NOMO-1 treated with DMSO at 0.1 percent for 48 hours (cell line): Measurements from ENCODE around the gene FAM135A.
A peak's percentile ranks its signal among the peaks of the same experiment; 100 is the strongest.
"Not testable (repeated sequence)": the region's sequence is repeated elsewhere in the genome, so short reads cannot be mapped to it uniquely, and the experiment has no call there.

Experiments
- DNase-seq: peaks from one replicate; lab custom pipeline; 2025; ENCODE audit not compliant: unreplicated experiment; lab: John Stamatoyannopoulos, UW

FAM135A gene

DNA sequence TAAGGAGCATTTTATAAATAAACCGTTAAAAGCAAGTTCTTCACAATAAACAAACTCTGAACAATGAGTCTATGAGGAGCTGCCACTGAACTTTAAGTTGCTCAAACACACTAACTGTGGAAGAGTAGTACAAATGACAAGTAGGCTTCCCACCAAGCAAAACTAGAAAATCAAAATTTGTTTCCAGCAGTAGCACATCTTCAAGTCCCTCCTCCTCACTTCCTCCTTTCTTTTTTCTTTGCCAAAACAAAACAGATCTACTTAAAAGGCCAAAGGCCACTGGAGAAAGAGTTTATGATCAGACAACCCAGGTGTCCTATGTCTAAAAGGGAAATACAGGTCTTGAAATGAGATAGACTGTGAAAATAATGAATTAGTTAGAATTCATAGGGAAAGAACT lies 17.1 kb upstream of the FAM135A start:
- no peak for DNase-seq

DNA sequence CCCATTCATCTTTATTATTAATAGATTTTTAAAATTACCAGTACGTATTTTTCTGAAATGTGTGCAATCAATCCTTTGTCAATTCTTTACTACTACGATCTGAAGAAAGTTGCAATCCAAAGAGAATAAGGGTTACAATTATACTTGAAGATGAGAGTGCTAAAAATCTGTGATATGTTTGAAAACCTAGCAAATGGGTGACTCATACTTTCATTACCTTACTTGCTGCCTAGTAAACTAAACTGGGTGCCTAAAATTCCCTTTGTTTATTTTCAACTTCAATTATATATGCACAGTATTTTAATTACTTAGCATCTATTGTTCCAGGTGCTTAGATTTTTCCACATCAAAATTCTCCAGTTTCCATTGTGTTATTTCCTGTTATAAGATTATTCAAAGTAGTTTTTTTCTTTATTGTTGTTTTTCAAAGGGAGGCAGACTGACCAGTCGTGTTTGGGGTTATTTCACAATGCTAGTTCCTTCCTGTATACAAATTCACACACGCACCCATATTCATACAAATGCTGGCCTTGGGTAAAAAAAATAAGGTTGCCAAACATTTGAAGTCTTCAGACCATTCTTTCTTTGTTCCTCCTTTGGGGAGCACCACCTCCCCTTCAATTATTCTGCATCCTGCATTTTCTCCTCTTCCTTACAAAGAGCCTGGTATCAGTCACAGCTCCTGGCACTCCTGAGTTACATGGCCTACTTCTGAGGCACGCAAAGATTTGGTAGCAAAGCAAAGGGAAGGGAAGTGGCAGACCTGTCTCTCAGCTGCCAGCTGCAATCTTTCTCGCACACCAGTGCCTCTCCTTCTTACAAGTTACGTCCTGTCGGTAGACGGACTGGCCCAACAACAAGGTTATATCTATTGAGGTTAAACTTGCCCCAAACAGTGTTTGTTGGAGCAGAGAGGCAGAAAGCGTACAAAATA lies 16.2 kb upstream of the FAM135A start:
- peak; percentile 33 for DNase-seq

DNA sequence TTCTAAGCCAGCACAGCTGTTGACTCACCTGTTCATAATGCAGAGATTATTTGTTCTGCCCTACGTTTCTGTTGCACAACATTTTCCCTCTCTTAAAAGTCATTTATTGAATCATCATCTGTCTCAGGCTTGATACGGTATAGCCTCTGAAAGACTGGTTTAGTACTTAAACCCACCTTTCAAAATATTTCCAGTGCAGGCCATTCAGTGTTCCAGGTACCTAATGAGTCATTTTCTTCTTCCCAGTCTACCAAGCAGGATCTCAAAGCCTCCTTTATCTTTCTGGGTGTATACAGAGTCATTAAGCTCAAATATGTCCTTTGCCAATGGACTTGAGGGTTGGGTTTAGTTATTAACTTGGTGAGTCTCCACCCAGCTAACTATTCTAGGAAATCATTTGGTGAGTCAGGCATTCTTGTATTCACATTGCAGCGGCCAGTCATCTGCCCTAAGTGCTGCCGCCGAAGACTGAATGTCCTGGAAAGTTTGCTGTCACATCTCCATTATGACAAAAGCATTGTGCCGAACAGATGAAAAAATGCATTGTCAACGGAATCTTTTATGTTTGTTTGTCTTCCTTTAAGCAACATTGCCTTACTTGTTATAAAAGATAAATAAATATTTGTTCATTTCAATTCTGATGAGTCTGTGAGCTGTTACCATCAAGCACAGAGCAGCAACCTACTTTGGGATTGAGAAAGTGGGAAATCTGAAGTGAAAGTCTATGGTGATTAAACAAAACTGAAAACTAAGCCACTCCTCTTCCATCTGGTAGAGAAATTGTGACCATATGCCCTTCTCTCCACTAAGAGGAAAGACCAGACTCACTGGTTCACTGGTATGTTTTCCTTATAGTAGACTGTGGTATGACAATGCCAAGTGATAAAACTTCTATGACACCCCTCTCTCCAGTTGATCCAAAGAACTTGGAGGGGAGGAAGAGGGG lies 14.3 kb upstream of the FAM135A start:
- no peak for DNase-seq

DNA sequence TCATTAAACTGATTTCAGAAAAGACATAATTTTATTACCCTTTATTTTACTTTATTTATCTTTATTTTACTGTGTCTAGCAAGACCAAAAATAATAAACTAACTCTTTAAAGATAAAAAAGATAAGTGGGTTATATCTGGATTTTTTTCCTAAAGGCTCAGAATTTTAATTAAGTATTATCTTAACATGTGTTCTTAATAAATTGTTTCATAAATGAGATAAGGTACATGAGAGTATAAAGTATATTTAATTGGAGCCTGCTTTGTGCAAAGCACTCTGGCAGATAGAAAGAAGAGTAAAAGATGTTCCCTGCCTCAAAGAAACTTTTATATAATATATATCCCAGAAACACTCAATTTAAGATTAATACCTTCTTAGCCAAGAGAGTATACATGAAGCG lies 8.7 kb upstream of the FAM135A start:
- DNase-seq: no peak

DNA sequence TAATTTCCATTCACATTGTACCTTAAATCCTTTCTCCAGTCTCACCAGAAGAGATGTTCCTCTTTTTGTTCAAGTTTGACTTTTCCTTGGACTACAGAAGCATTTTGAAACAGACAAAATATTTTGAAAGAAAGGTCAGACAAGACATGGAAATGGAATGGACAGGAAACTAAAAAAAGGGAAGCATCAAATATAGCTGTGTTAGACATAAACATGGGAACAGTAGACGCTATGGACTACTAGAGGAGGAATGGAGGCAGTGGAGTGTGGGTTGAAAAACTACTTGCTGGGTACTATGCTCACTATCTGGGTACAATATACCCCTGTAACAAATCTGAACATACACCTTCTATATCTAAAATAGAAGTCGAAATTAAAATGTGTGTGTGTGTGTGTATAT lies 4.1 kb upstream of the FAM135A start:
- no peak for DNase-seq

DNA sequence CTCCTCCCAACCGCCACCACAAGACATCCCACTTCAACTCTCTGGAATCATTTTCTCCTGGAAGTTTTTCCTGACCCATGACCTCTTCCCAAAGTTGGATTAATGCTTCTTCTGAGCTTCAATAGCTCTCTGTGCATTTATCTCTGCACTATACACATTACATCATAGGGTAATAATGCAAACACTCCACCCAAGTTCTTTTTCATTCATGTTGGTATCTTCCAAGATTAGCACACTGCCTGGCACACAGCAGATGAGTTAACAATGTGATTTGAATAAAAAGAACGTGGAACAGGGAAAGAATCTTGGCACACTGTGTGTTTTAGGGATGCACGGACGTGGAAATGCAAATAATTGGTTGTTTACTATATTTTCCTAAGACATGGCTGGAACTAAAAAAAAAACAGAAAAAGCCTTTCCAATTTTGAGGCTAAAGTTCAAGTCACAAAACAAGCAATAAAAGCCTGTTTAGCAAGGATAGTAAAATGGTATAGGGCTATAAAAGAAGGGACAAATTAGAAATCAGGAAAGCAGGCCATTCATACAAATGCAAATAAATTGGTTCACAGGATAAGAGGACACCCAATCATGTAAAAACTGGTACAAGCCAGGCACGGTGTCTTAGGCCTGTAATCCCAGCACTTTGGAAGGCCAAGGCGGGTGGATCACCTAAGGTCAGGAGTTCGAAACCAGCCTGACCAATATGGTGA lies 1.6 kb upstream of the FAM135A start:
- no peak for DNase-seq

DNA sequence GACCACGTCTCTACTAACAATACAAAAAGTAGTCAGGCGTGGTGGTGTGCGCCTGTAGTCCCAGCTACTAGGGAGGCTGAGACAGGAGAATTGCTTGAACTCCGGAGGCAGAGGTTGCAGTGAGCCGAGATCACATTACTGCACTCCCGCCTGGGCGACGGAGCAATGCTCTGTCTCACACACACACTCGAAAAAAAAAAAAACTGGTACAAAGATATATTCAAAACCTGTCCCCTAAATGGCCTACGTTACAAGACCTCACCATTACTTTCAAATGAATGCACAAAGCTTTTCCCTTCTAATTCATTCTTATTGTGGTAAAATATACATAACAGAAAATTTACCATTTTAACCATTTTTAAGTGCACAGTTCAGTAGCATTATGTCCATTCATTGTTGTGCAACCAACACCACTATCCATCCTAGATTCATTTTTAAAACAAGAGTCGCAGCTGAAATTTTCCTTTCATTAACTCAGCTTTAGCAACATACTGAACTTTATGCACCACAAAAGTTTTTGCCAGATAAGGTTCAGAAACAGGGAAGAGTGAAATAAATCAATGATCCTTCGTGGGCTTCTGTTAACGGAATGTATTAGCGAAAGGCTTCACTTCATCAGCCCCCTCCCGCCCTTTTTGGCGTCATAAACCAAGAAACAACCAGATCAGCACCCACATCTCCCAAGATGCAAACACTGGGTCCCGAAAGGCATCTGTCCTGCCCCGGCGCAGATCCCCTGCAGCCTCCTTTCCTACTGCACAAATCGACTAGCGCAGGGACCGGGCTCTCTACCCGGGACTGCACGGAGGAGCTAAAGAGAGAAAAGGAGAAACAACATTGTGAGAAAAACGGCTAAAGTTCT lies 825 bp upstream of the FAM135A start:
- DNase-seq: no peak

DNA sequence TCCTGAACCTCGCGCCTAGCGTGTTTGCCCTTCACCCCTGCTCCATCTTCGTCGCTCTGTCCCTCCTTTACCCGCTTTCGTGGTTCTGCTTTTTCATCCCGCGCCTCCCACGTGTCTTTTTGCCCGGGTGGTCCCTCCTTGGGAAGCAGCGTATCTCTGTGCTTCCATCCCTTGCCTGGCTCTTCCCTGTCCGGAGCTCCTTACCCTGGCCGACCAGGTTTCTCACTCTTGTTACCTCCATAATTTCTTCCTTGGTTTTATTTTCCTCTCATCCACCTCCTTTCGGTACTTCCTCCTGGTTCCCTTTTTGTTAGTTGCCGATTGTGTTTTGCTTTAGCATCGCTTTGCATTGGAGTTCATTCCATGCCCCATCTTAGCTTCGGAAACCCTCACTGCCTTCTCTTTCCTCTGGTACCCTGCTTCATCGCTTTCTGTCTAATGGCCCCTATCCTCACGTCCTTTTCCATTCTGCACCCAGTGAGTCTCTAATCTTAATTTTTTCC lies 735 bp downstream of the FAM135A start:
- peak; percentile 26 for DNase-seq

DNA sequence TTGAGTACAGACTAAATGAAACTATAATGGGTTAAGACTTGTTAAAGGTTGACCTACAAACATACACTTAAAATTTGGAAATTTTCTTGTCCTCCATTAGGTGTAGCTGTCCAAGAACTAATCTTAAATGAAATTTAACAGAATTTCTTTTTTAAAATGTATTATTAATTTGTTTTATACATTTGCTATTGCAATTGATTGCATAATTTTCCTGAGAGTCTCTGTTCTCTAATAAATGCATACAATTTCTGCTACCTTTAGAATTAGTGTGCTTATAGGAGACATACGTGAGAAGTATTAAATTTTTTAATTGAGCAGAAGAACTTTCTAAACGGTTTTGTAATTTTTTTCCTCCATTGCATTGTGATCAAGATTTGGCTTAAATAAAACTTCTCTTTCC lies 1.5 kb downstream of the FAM135A start:
- DNase-seq: no peak

DNA sequence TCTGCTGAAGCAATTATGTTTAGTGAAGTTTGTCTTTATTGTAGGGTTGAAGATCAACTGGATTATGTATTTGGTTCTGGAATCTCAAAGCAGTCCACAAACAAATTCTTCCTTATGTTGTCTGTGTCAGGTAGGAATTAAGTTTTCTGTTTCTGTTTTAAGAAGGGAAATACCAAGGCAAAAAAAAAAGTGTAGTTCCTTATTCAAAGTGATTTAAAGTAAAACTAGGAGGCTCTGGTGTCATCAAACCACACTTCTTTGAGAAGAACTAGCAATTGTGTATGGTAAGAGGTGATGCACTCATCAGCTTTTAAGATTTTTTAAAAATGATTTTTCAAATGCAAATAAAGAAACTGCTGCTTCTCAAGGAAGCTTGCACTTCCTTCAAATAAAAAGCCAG lies 1.9 kb downstream of the FAM135A start:
- DNase-seq: peak; percentile 7

DNA sequence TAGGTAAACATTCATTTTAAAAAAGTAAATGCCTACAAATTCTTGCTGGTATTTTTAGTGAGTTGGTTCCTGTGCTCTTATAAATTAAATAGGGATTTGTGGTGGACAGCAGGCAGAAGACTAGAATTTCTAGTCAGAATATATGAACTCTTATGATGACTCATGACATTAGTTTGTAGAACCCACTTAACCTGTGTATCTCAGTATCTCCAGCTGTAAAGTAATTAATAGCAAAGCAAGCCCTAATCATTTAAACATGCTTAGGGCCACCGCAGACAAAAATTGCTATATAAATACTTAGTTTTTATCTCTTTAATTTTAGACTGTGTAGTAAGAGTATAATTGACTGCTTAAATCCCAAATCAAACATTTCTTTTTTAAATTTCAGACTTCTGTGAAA lies 2.4 kb downstream of the FAM135A start:
- DNase-seq: no peak

DNA sequence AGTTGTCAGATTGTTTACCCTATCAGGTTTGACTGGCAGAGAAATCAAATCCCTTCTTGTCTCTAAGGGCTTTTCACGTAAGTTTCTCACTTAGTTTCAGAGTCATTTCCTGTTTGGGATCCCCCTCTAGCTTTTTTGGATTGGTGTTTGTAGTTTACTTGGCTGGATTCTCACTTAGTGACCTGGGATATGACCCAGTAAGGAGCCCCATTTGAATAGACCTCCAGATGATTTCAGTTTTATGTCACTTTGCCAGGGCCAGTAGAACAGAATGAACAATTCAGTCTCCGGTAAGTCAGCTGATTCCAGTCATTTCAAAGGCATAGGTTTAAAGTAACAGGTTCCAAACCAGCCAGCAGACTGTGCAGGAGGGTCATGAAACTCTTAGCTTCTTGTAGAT lies 8.2 kb downstream of the FAM135A start:
- DNase-seq: no peak

DNA sequence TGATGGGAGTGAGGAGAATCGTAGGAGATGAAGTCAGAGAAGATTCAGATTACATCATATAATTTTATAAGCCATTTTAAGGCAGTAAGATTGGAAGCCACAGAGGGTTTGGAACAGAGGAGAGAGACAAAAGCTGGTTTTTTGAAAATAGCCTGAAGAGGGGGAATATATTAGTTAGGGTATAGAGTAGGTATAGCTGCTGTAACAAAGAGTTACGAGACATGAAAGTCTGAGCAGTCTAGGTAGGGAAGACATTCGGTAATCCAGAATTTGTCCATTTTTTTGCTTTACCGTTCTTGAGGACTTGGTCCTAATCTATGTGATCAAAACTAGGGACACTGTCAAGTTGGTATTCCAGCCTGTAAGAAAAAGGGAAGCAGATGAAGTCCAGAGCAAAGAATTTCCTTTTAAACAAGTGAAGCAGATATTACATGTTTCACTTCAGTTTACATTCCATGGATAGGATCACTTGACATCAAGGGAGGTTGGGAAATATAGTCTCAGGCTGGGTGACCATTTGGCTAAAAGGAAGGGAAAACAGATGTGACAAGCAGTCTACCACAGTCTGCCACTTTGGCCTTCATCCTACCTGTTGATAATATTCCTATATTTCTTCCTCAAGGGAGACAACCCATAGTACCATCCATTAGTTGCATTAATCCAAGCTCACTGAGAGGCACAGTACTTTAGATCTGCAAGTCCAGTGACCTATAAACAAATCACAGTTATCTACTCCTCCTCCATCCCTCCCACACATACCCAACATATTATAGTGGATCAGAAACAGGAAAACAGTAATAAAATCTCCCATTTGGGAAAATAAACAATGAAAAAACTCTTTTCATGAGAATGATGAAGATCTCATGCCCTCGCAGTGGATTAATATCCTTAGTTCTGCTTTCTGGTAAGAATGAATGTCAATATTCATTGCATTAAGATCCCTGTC lies 10.2 kb downstream of the FAM135A start:
- DNase-seq: no peak

DNA sequence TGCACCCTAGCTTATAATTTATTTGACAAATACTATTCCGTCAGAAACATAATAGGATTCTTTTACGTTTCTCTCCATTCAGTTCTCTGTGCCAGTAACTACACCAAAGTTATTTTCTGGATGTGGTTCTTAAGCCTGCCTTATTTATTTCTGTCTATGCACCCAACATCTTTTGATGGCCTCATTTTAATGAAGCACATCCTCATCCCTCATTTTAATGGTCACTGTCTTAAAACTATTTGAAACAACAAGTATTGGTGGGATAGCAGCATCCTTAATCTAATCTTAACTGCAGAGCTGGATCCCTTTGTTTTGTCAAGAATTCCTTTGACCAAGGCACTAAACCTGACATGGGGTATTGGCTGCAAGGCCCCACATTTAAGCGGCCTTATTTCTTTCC lies 11.0 kb downstream of the FAM135A start:
- no peak for DNase-seq

DNA sequence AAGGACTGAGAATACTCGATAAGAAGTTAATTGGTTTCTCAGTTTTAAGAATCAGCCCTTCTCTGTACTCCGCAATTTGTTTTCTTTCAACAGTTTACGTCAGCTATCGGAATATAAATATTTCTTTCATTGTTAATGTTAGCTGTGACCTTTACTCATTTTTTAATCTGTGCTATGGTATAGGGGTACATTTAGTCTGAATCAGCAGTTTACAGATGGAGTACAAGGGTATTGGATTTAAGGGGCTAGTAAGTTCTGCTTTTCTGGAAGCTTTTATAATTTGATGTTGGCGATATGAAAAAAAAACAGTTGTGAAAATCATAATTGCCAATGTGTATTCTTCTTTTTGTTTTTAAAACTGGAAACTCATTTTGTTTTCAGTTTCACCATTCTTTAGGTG lies 23.0 kb downstream of the FAM135A start:
- DNase-seq: no peak

DNA sequence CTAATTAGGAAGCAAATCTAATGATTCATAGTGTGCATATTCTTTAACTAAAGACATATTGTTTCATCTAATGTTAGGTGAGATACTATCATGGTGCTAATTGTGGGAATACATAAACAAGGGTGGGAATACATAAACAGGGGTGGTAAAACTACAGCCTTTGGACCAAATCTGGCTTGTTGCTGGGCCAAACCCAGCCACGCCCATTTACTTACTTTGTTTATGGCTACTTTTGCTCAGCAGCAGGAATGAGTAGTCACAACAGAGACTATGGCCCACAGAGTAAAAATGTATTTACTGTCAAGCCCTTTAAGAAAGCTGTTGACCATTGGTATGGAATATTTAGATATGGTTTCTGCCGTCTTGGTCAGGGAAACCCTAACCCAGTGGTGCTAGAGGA lies 31.7 kb downstream of the FAM135A start:
- DNase-seq: no peak

DNA sequence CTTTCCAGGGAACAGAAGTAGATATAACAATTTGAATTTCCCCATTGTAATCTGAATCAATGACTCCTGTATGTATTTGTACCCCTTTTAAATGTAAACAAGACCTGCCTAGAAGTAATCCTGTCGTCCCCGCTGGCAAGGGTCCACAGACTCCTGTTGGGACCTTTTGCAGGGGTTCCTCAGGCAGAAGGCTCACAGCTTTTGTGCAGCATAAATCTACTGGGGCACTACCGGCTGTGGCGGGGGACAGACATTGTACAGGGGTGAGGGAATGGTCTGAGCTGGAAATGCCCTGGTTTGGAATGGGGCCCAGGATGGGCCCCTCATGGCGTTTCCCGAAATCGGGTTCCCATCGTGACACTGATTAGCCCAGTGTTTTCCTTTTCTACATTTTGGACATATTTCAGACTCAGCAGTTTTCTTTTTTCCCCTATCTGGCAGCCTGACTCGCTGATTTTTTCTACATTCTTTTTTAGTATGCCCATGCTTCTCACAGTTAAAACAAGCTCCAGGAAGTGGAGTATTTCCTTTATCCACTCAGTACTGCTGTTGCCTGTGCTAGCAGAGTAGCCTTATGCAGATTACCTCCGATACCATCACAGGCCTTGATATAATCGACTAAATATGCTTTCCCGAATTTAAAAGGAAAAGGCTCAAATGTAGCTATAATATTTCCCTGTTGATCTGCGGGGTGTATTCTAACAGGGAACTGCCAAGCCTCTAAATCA lies 34.2 kb downstream of the FAM135A start:
- not testable (repeated sequence) for DNase-seq

DNA sequence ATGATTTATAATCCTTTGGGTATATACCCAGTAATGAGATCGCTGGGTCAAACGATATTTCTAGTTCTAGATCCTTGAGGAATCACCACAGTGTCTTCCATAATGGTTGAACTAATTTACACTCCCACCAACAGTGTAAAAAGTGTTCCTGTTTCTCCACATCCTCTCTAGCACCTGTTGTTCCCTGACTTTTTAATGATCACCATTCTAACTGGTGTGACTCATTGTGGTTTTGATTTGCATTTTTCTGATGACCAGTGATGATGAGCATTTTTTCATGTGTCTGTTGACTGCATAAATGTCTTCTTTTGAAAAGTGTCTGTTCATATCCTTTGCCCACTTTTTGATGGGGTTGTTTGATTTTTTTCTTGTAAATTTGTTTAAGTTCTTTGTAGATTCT lies 40.6 kb downstream of the FAM135A start:
- DNase-seq: not testable (repeated sequence)
